CD8-positive, alpha-beta memory T cell (primary cell): ENCODE results near the gene ZFP36L2. TPM values are rescaled to one million over a fixed set of nuclear protein-coding genes. Genes with fewer than 3 reads are reported as not detected.

ENCODE experiments used
- CTCF ChIA-PET: fragments of 350-600 bp; sonication (Branson Sonifier 250); formaldehyde crosslinking; loops from one replicate; lab custom pipeline; 2021; ENCODE audit warnings: antibody characterized with exemption; lab: Charles Lee
- POLR2A ChIA-PET: fragments of 350-600 bp; sonication (Branson Sonifier 250); formaldehyde crosslinking; loops from one replicate; lab custom pipeline; 2021; ENCODE audit warnings: antibody characterized with exemption; lab: Charles Lee
- DNase-seq, 5 donors: peaks; one replicate each; pipeline versions ENCODE4 v3.0.0 to v3.0.0-alpha.2; 2020 to 2022; ENCODE audit warnings: mixed read lengths in 1 of 5
- H3K27ac ChIP-seq: one replicate; pipeline ENCODE4 v1.7.0; 2013; ENCODE audit warnings: low read depth, mild to moderate bottlenecking, low read length, moderate library complexity
- H3K27me3 ChIP-seq: 2 replicates; pipeline ENCODE4 v1.7.0; 2013; ENCODE audit warnings: low read length, mild to moderate bottlenecking; ENCODE audit not compliant: insufficient read depth, poor library complexity, severe bottlenecking
- H3K36me3 ChIP-seq: 2 replicates; pipeline ENCODE4 v1.7.0; 2013; ENCODE audit warnings: mild to moderate bottlenecking, low read length, moderate library complexity; ENCODE audit not compliant: insufficient read depth
- H3K4me1 ChIP-seq: 2 replicates; pipeline ENCODE4 v1.7.0; 2013; ENCODE audit warnings: mild to moderate bottlenecking, low read length, moderate library complexity; ENCODE audit not compliant: insufficient read depth
- H3K4me3 ChIP-seq: 2 replicates; pipeline ENCODE4 v1.7.0; 2013; ENCODE audit warnings: mild to moderate bottlenecking, low read length
- H3K9me3 ChIP-seq: 2 replicates; pipeline ENCODE4 v1.7.0; 2013; ENCODE audit warnings: mild to moderate bottlenecking, low read length
- H3K27ac Mint-ChIP-seq, 8 donors: one replicate each; pipeline ENCODE4 v1.8.0; 2020 to 2021; ENCODE audit warnings: mixed read lengths in 8 of 8, mild to moderate bottlenecking in 6 of 8, inconsistent platforms in 3 of 8, moderate library complexity in 3 of 8
- H3K27me3 Mint-ChIP-seq, 2 donors: one replicate each; pipeline ENCODE4 v1.8.0; 2020 to 2021; ENCODE audit warnings: mixed read lengths in 2 of 2, mild to moderate bottlenecking in 1 of 2, moderate library complexity in 1 of 2
- H3K36me3 Mint-ChIP-seq, 3 donors: one replicate each; pipeline ENCODE4 v1.8.0; 2020 to 2021; ENCODE audit warnings: mixed read lengths in 3 of 3, inconsistent platforms in 1 of 3, mild to moderate bottlenecking in 1 of 3
- H3K4me1 Mint-ChIP-seq, 3 donors: one replicate each; pipeline ENCODE4 v1.8.0; 2020 to 2021; ENCODE audit warnings: mixed read lengths in 3 of 3, inconsistent platforms in 1 of 3, mild to moderate bottlenecking in 1 of 3
- H3K4me3 Mint-ChIP-seq, 7 donors: one replicate each; pipeline ENCODE4 v1.8.0; 2020 to 2021; ENCODE audit warnings: mixed read lengths in 7 of 7, mild to moderate bottlenecking in 6 of 7, moderate library complexity in 4 of 7, inconsistent platforms in 2 of 7
- H3K9me3 Mint-ChIP-seq, 5 donors: one replicate each; pipeline ENCODE4 v1.8.0; 2020 to 2022; ENCODE audit warnings: mixed read lengths in 5 of 5, mild to moderate bottlenecking in 3 of 5, moderate library complexity in 2 of 5, inconsistent platforms in 1 of 5
- polyA plus RNA-seq: library from polyadenylated mRNA; unstranded; fragments of 300-500 nt; fragmentation: Illumina TruSeq; gene quantifications from one replicate; pipeline ENCODE4 v1.2.3, GENCODE V29; 2021
- total RNA-seq, 2 experiments: library from RNA; stranded (reverse); gene quantifications; one replicate each; pipeline ENCODE4 v1.2.3, GENCODE V29; 2021

ZFP36L2 gene
- total and polyA plus RNA-seq, 3 experiments from 2014 or later, result 98.0 to 737 (median 98.6) TPM

- Mint-ChIP-seq H3K4me1 (peaks cover 20 to 55% (median 28%) of the 10 kb centered on the region in 3 donors), H3K9me3 (no peaks in the 10 kb centered on the region), H3K36me3 (peaks cover 4 to 7% (median 5%) of the 10 kb centered on the region in 3 donors), H3K4me3 (no peak overlapping the region), H3K27ac (peak overlapping the region in 4 of 8 donors; percentile 11 to 92 (median 66)), H3K27me3 (no peaks in the 10 kb centered on the region)
- no peaks in the 10 kb centered on the region for H3K36me3 ChIP-seq
- no peak overlapping the region for H3K4me3 ChIP-seq
- no peaks in the 10 kb centered on the region for H3K9me3 ChIP-seq
- no peak overlapping the region for H3K27ac ChIP-seq
- ChIA-PET POLR2A (interaction anchor here (1.0 kb wide), 1 partner anchor 8 kb away, joined by 3 read pairs; no protein-coding TSS in a partner anchor), CTCF (interaction anchor here (1.5 kb wide), 1 partner anchor 8 kb away, joined by 6 read pairs; no protein-coding TSS in a partner anchor)
- DNase-seq, result peak in 1 of 5 donors; percentile 52
- H3K4me1 ChIP-seq, result peaks cover 14% of the 10 kb centered on the region
- no peaks in the 10 kb centered on the region for H3K27me3 ChIP-seq
Observed at GRCh38 chr2:43210467-43211303, 15.7 kb downstream of the ZFP36L2 start.

DNA sequence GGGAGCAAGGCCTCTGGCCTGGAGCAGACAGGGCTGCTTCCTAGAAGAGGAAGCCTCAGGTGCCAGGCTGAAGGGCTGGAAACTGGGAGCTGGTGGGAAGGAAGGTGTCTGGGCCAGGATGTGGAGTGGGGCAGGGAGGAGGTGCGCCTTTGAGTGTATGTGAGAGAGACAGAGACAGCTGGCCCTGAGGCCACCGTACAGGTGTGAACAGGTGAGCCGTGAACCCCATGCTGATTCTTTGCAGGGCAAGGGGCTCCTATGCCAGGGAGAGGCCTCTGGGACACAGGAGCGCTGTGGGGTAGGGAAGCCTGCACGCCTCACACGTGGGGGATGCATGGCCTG is 16.3 kb downstream of the ZFP36L2 start:
- ChIA-PET POLR2A (interaction anchor here (1.0 kb wide), 1 partner anchor 8 kb away, joined by 3 read pairs; no protein-coding TSS in a partner anchor), CTCF (interaction anchor here (1.5 kb wide), 1 partner anchor 9 kb away, joined by 6 read pairs; no protein-coding TSS in a partner anchor)
- H3K4me3 ChIP-seq, result no peak overlapping the region
- no peaks in the 10 kb centered on the region for H3K27me3 Mint-ChIP-seq
- no peaks in the 10 kb centered on the region for H3K9me3 ChIP-seq
- no peaks in the 10 kb centered on the region for H3K9me3 Mint-ChIP-seq
- DNase-seq, result no peak
- no peak overlapping the region for H3K4me3 Mint-ChIP-seq
- H3K4me1 Mint-ChIP-seq, result peaks cover 20 to 52% (median 27%) of the 10 kb centered on the region in 3 donors
- no peak overlapping the region for H3K27ac ChIP-seq
- no peaks in the 10 kb centered on the region for H3K27me3 ChIP-seq
- peaks cover 4 to 7% (median 5%) of the 10 kb centered on the region in 3 donors for H3K36me3 Mint-ChIP-seq
- H3K27ac Mint-ChIP-seq, result peak overlapping the region in 1 of 8 donors; percentile 55
- H3K36me3 ChIP-seq, result no peaks in the 10 kb centered on the region
- peaks cover 12% of the 10 kb centered on the region for H3K4me1 ChIP-seq

DNA sequence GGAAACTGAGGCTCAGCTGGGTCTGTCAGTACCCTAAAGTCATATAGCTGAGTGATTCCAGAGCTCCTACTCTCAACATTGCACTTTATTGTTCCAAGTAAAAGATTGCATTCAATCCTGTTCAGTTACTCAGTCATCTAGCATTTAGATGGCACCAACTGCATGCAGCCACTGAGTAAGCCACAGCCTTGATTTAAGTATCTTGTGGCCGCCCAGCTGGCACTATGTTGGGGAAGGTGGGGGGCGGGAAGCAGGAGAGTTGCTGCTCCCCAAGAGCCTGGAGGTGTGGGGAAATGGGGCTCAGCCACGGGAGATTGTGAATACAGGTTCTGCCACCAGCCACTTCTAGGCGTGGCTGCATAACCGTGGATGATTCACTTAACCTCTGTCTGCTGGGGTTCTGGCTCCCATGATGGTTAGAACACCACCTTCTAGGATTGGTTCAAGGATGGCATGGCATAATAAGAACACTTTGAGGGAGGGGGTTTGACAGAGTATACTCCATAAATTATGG is 17.1 kb downstream of the ZFP36L2 start:
- Histone ChIP-seq H3K4me3 (no peak overlapping the region), H3K27ac (no peak overlapping the region), H3K9me3 (no peaks in the 10 kb centered on the region), H3K4me1 (peaks cover 12% of the 10 kb centered on the region), H3K27me3 (no peaks in the 10 kb centered on the region), H3K36me3 (no peaks in the 10 kb centered on the region)
- H3K9me3 Mint-ChIP-seq, result no peaks in the 10 kb centered on the region
- peak overlapping the region in 1 of 8 donors; percentile 83 for H3K27ac Mint-ChIP-seq
- no peak for DNase-seq
- H3K36me3 Mint-ChIP-seq, result peaks cover 4 to 7% (median 5%) of the 10 kb centered on the region in 3 donors
- CTCF ChIA-PET, result interaction anchor here (1.5 kb wide), 1 partner anchor 10 kb away, joined by 6 read pairs; no protein-coding TSS in a partner anchor
- H3K4me1 Mint-ChIP-seq, result peaks cover 22 to 52% (median 27%) of the 10 kb centered on the region in 3 donors
- H3K4me3 Mint-ChIP-seq, result no peak overlapping the region
- POLR2A ChIA-PET, result interaction anchor here (1.0 to 1.1 kb wide), 2 partner anchors 9 to 12 kb away, joined by 3 read pairs; no protein-coding TSS in a partner anchor
- no peaks in the 10 kb centered on the region for H3K27me3 Mint-ChIP-seq

GRCh38 chr2:43207553-43208300 is 18.7 kb downstream of the ZFP36L2 start:
- Mint-ChIP-seq H3K27ac (peak overlapping the region in 2 of 8 donors; percentile 57 to 68), H3K4me3 (no peak overlapping the region), H3K4me1 (peaks cover 17 to 43% (median 22%) of the 10 kb centered on the region in 3 donors), H3K27me3 (no peaks in the 10 kb centered on the region), H3K36me3 (peaks cover 1 to 4% (median 3%) of the 10 kb centered on the region in 3 donors), H3K9me3 (no peaks in the 10 kb centered on the region)
- CTCF ChIA-PET, result interaction anchor here (0.9 to 1.8 kb wide), 5 partner anchors 21 to 261 kb away, joined by 3 to 5 read pairs (median 4); no protein-coding TSS in a partner anchor
- DNase-seq, result no peak
- Histone ChIP-seq H3K4me1 (peaks cover 12% of the 10 kb centered on the region), H3K27me3 (no peaks in the 10 kb centered on the region), H3K9me3 (no peaks in the 10 kb centered on the region), H3K4me3 (no peak overlapping the region), H3K36me3 (no peaks in the 10 kb centered on the region), H3K27ac (no peak overlapping the region)
- POLR2A ChIA-PET, result interaction anchor here (0.5 to 1.6 kb wide), 4 partner anchors 10 to 74 kb away, joined by 3 to 7 read pairs (median 5); no protein-coding TSS in a partner anchor

DNA sequence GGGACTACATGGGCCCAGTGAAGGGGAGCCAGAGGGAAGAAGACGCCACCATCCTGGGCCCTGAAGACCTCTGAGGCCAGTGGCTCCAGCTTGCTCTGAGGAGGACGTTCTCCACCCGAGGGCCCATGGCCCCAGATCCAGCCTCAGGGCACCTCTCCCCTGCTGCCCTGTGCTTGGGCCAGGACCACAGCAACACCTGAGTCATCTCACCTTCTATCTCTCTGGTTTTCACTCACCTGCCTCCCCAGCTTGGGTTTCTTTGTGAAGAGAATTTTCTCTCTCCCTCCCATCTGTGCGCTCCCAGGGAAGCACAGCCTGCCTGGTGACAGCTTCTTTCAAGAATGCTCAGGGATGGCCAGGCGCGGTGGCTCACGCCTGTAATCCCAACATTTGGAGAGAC is 19.8 kb downstream of the ZFP36L2 start:
- CTCF ChIA-PET, result interaction anchor here (0.9 to 1.8 kb wide), 3 partner anchors 20 to 32 kb away, joined by 3 to 4 read pairs (median 4); no protein-coding TSS in a partner anchor
- DNase-seq, result no peak
- POLR2A ChIA-PET, result interaction anchor here (0.6 to 1.6 kb wide), 3 partner anchors 12 to 129 kb away, joined by 3 to 7 read pairs (median 5); no protein-coding TSS in a partner anchor
- Histone ChIP-seq H3K9me3 (no peaks in the 10 kb centered on the region), H3K27me3 (no peaks in the 10 kb centered on the region), H3K4me1 (peaks cover 20% of the 10 kb centered on the region), H3K36me3 (no peaks in the 10 kb centered on the region), H3K27ac (no peak overlapping the region), H3K4me3 (no peak overlapping the region)
- peaks cover 0 to 4% (median 3%) of the 10 kb centered on the region in 3 donors for H3K36me3 Mint-ChIP-seq
- peak overlapping the region in 1 of 8 donors; percentile 38 for H3K27ac Mint-ChIP-seq
- no peaks in the 10 kb centered on the region for H3K27me3 Mint-ChIP-seq
- peaks cover 16 to 45% (median 23%) of the 10 kb centered on the region in 3 donors for H3K4me1 Mint-ChIP-seq
- no peak overlapping the region for H3K4me3 Mint-ChIP-seq
- no peaks in the 10 kb centered on the region for H3K9me3 Mint-ChIP-seq

- Mint-ChIP-seq H3K27ac (no peak overlapping the region), H3K4me3 (no peak overlapping the region), H3K36me3 (peaks cover 0 to 4% (median 3%) of the 10 kb centered on the region in 3 donors), H3K4me1 (peaks cover 17 to 42% (median 19%) of the 10 kb centered on the region in 3 donors), H3K27me3 (no peaks in the 10 kb centered on the region), H3K9me3 (no peaks in the 10 kb centered on the region)
- Histone ChIP-seq H3K4me3 (no peak overlapping the region), H3K4me1 (peaks cover 18% of the 10 kb centered on the region), H3K9me3 (no peaks in the 10 kb centered on the region), H3K36me3 (no peaks in the 10 kb centered on the region), H3K27ac (no peak overlapping the region), H3K27me3 (no peaks in the 10 kb centered on the region)
- ChIA-PET CTCF (interaction anchor here (0.8 to 2.4 kb wide), 4 partner anchors 11 to 34 kb away, joined by 3 to 6 read pairs (median 4); no protein-coding TSS in a partner anchor), POLR2A (no interaction called here)
- DNase-seq, result no peak
Observed at GRCh38 chr2:43203373-43203772, 23.0 kb downstream of the ZFP36L2 start.

GRCh38 chr2:43202289-43202688 is 24.1 kb downstream of the ZFP36L2 start:
- DNase-seq, result no peak
- Histone ChIP-seq H3K27ac (no peak overlapping the region), H3K4me3 (no peak overlapping the region), H3K9me3 (no peaks in the 10 kb centered on the region), H3K27me3 (no peaks in the 10 kb centered on the region), H3K36me3 (no peaks in the 10 kb centered on the region), H3K4me1 (peaks cover 27% of the 10 kb centered on the region)
- no peaks in the 10 kb centered on the region for H3K27me3 Mint-ChIP-seq
- H3K4me3 Mint-ChIP-seq, result no peak overlapping the region
- peaks cover 15 to 43% (median 20%) of the 10 kb centered on the region in 3 donors for H3K4me1 Mint-ChIP-seq
- CTCF ChIA-PET, result interaction anchor here (1.0 to 3.3 kb wide), 5 partner anchors 10 to 27 kb away, joined by 3 to 13 read pairs (median 4); no protein-coding TSS in a partner anchor
- peaks cover 0 to 4% (median 3%) of the 10 kb centered on the region in 3 donors for H3K36me3 Mint-ChIP-seq
- H3K27ac Mint-ChIP-seq, result peak overlapping the region in 5 of 8 donors; percentile 1 to 56 (median 31)
- POLR2A ChIA-PET, result interaction anchor here (0.6 to 1.3 kb wide), 2 partner anchors 11 to 16 kb away, joined by 3 to 5 read pairs; no protein-coding TSS in a partner anchor
- H3K9me3 Mint-ChIP-seq, result no peaks in the 10 kb centered on the region
